Keratinocyte (primary cell): Measurements from ENCODE around the gene FBXO42. TPM values are rescaled to one million over a fixed set of nuclear protein-coding genes. Genes with fewer than 3 reads are reported as not detected.

Experiments
- DNase-seq: peaks from one replicate; pipeline ENCODE4 v3.0.0-alpha.2; 2011; ENCODE audit warnings: low read depth, missing footprints, low spot score
- FAIRE-seq: peaks from 2 replicates; lab custom pipeline; 2011; peaks lifted over from hg19 to GRCh38; lab: Jason Lieb, UNC
- H2AFZ ChIP-seq: 2 replicates; pipeline ENCODE4 v1.6.0; 2012; ENCODE audit warnings: low read length, control low read depth, inconsistent platforms; ENCODE audit not compliant: control insufficient read depth
- H3K27ac ChIP-seq: 2 replicates; pipeline ENCODE4 v1.5.1; 2011; ENCODE audit warnings: low read length; ENCODE audit not compliant: control insufficient read depth, insufficient read depth
- H3K27me3 ChIP-seq: 3 replicates; pipeline ENCODE4 v1.6.0; 2011; ENCODE audit warnings: low read length; ENCODE audit not compliant: control insufficient read depth, insufficient read depth; ENCODE audit errors: extremely low read depth
- H3K36me3 ChIP-seq, 2 experiments: 2 replicates in 1 of 2; 3 replicates in 1 of 2; pipeline ENCODE4 v1.5.1; 2011; ENCODE audit warnings: low read length in 2 of 2, mild to moderate bottlenecking in 1 of 2; ENCODE audit not compliant: control insufficient read depth in 2 of 2, insufficient read depth in 2 of 2; ENCODE audit errors: extremely low read depth in 1 of 2
- H3K4me1 ChIP-seq: 3 replicates; pipeline ENCODE4 v1.5.1; 2011; ENCODE audit warnings: low read length; ENCODE audit not compliant: control insufficient read depth, insufficient read depth; ENCODE audit errors: extremely low read depth
- H3K4me2 ChIP-seq: 3 replicates; pipeline ENCODE4 v1.6.0; 2011; ENCODE audit warnings: low read depth, low read length; ENCODE audit not compliant: control insufficient read depth, insufficient read depth; ENCODE audit errors: extremely low read depth
- H3K4me3 ChIP-seq, 3 experiments: fragments of 200-600 bp in 1 of 3; sonication (generic) in 1 of 3; 2 replicates in 2 of 3; 3 replicates in 1 of 3; pipeline ENCODE4 v1.5.1; 2011 to 2016; ENCODE audit warnings: low read length in 3 of 3, mild to moderate bottlenecking in 3 of 3, control low read depth in 2 of 3, inconsistent platforms in 1 of 3, low read depth in 1 of 3, mixed read lengths in 1 of 3, mixed run types in 1 of 3, moderate library complexity in 1 of 3; ENCODE audit not compliant: control insufficient read depth in 2 of 3, insufficient read depth in 2 of 3; ENCODE audit errors: extremely low read depth in 1 of 3
- H3K79me2 ChIP-seq: 2 replicates; pipeline ENCODE4 v1.6.0; 2012; ENCODE audit warnings: low read length; ENCODE audit not compliant: control insufficient read depth, insufficient read depth
- H3K9ac ChIP-seq: 3 replicates; pipeline ENCODE4 v1.6.0; 2011; ENCODE audit warnings: low read length; ENCODE audit not compliant: control insufficient read depth, insufficient read depth; ENCODE audit errors: extremely low read depth
- H3K9me1 ChIP-seq: 3 replicates; pipeline ENCODE4 v1.6.0; 2011; ENCODE audit warnings: low read length; ENCODE audit not compliant: control insufficient read depth, insufficient read depth; ENCODE audit errors: extremely low read depth
- H3K9me3 ChIP-seq: 2 replicates; pipeline ENCODE4 v1.5.1; 2012; ENCODE audit warnings: low read depth, low read length; ENCODE audit not compliant: control insufficient read depth
- H4K20me1 ChIP-seq: 3 replicates; pipeline ENCODE4 v1.6.0; 2011; ENCODE audit warnings: low read length; ENCODE audit not compliant: control insufficient read depth, insufficient read depth; ENCODE audit errors: extremely low read depth
- CTCF ChIP-seq, 3 experiments: IDR thresholded peaks in 1 of 3; conservative IDR thresholded peaks in 1 of 3; optimal IDR thresholded peaks in 1 of 3; 2 replicates in 2 of 3; 3 replicates in 1 of 3; pipeline versions ENCODE3 to v1.5.1; 2011; ENCODE audit warnings: low read length in 3 of 3, mild to moderate bottlenecking in 3 of 3, moderate library complexity in 2 of 3, control low read depth in 1 of 3, inconsistent platforms in 1 of 3; ENCODE audit not compliant: insufficient read depth in 2 of 3; ENCODE audit errors: extremely low read depth in 1 of 3
- EZH2 ChIP-seq: IDR thresholded peaks from one replicate; pipeline ENCODE4 v1.6.1; 2012; ENCODE audit warnings: inconsistent platforms, mild to moderate bottlenecking, low read length, moderate library complexity
- dilution Hi-C: fragments of 300-500 bp; cut with MboI; formaldehyde crosslinking; loops from one replicate; pipeline ENCODE4 v1.7.0; 2020; ENCODE audit warnings: low sequenced_read_pairs; ENCODE audit not compliant: extremely low pct_ligation_motif_present
- polyA plus RNA-seq, 5 experiments: library from polyadenylated mRNA; depleted of rRNA in 3 of 5; stranded (reverse) in 3 of 5; stranded (forward) in 1 of 5; unstranded in 1 of 5; fragments of >200 nt; gene quantifications; 1 replicate in 1 of 5; 2 replicates in 3 of 5; 3 replicates in 1 of 5; pipeline versions ENCODE4 v1.2.1 to v1.2.3, GENCODE V29; 2011 to 2012; ENCODE audit warnings: missing spikeins in 2 of 5, low read depth in 1 of 5, low replicate concordance in 1 of 5

The FBXO42 gene
- polyA plus RNA-seq, 1 donor (not counting 4 experiments of a cell fraction or from before 2014, with no cell fraction given) = 14.1 TPM

DNA sequence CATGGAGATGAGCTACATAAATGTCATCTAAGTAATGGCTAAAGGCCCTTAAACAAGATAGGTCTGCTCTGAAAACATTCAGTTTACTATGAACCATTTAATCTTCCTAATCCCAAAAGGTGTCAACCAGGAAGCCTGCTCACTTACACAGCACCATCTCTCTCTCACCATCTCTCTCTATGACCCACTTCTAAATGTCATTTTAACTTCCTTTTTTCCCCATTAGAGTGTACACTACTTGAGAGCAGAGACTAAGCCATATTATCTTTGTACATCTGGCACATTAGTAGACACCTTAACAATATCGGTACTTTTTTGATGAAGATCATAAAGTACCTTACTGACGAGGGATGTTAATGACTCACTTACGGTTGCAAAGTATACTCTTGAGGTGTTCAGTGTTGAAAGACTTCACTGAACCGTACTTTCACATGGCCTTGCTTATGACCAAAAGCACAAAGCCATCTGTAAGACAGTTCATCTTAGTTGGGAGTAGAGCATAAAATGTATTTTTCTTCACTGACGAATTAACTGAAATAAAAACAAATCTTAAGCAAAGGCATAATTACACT, 25.4 kb downstream of the FBXO42 start:
- peaks cover 21% of the 10 kb centered on the region for H3K79me2 ChIP-seq

GRCh38 chr1:16324456-16324890, 27.8 kb downstream of the FBXO42 start:
- H3K79me2 ChIP-seq = peaks cover 23% of the 10 kb centered on the region

More for the DNA sequence above, 25.4 kb downstream of the FBXO42 start:
- H3K9me3 ChIP-seq = no peaks in the 10 kb centered on the region
- TF ChIP-seq CTCF (optimal IDR thresholded peaks at IDR 0.05 in 1 of 3, IDR thresholded peaks at IDR 0.05 in 1 of 3, conservative IDR thresholded peaks at IDR 0.05 in 1 of 3; ENCODE audit: extremely low read depth in 1 of 3, insufficient read depth in 2 of 3, low read length in 3 of 3) = no peak
- TF ChIP-seq EZH2 = no peak
- H4K20me1 ChIP-seq = no peaks in the 10 kb centered on the region
- dilution Hi-C loops = no loop called here
- H3K4me3 ChIP-seq = no peak overlapping the region
- no peaks in the 10 kb centered on the region for H3K9me1 ChIP-seq
- no peak overlapping the region for H3K27ac ChIP-seq
- H2AFZ ChIP-seq = no peak overlapping the region
- no peak for FAIRE-seq
- DNase-seq = no peak
- no peaks in the 10 kb centered on the region for H3K27me3 ChIP-seq
- H3K4me2 ChIP-seq = no peak overlapping the region
- H3K9ac ChIP-seq = no peak overlapping the region
- peaks cover 13% of the 10 kb centered on the region for H3K4me1 ChIP-seq
- H3K36me3 ChIP-seq = peaks cover 0 to 6% of the 10 kb centered on the region in 2 experiments

More at GRCh38 chr1:16324456-16324890, 27.8 kb downstream of the FBXO42 start:
- FAIRE-seq (peak; percentile 91), DNase-seq (no peak)
- Histone ChIP-seq H2AFZ (no peak overlapping the region), H3K4me2 (no peak overlapping the region), H3K4me1 (peaks cover 29% of the 10 kb centered on the region), H3K36me3 (peaks cover 0 to 6% of the 10 kb centered on the region in 2 experiments), H3K9me3 (no peaks in the 10 kb centered on the region), H4K20me1 (no peaks in the 10 kb centered on the region), H3K9me1 (no peaks in the 10 kb centered on the region), H3K27me3 (no peaks in the 10 kb centered on the region), H3K27ac (no peak overlapping the region), H3K9ac (no peak overlapping the region), H3K4me3 (no peak overlapping the region)
- TF ChIP-seq EZH2 (no peak), CTCF (optimal IDR thresholded peaks at IDR 0.05 in 1 of 3, IDR thresholded peaks at IDR 0.05 in 1 of 3, conservative IDR thresholded peaks at IDR 0.05 in 1 of 3; ENCODE audit: extremely low read depth in 1 of 3, insufficient read depth in 2 of 3, low read length in 3 of 3) (no peak)
- dilution Hi-C loops = no loop called here
